GM19043 (cell line): ENCODE measurements around the gene HNRNPA2B1.
"Not testable (repeated sequence)": the region's sequence is repeated elsewhere in the genome, so short reads cannot be mapped to it uniquely, and the experiment has no call there.

Source experiments
- ATAC-seq: cut with Tn5 transposase; IDR thresholded peaks from one replicate; pipeline ENCODE4 v1.9.1; 2021; ENCODE audit warnings: low read depth; ENCODE audit not compliant: unreplicated experiment

The HNRNPA2B1 gene

GRCh38 chr7:26148307-26148700 is 52.2 kb downstream of the HNRNPA2B1 start:
- not testable (repeated sequence) for ATAC-seq

GRCh38 chr7:26147646-26148306 is 52.8 kb downstream of the HNRNPA2B1 start:
- ATAC-seq, result not testable (repeated sequence)

- no peak for ATAC-seq
Observed at GRCh38 chr7:26147030-26147429, 53.5 kb downstream of the HNRNPA2B1 start.

- ATAC-seq, result no peak
Observed at GRCh38 chr7:26145238-26145637, 55.3 kb downstream of the HNRNPA2B1 start.

GRCh38 chr7:26144184-26145080 is 56.1 kb downstream of the HNRNPA2B1 start:
- ATAC-seq, result no peak

GRCh38 chr7:26143298-26144048 is 57.1 kb downstream of the HNRNPA2B1 start:
- ATAC-seq, result no peak

- no peak for ATAC-seq
Observed at GRCh38 chr7:26141077-26141476, 59.5 kb downstream of the HNRNPA2B1 start.

GRCh38 chr7:26140380-26140779 is 60.2 kb downstream of the HNRNPA2B1 start:
- ATAC-seq, result no peak
